ENCODE results near the gene HLA-DOB.

HLA-DOB gene

GRCh38 chr6:32816746-32817204 lies at the start of gene HLA-DOB:
Gene HLA-DOB, minus strand, starts transcription at chr6:32817002. Its CDS starts 51 bp downstream, at chr6:32816951.
- Histone ChIP-seq H3K9me3 (ENCODE audit: insufficient read depth, low read length, severe bottlenecking) (no peaks in the 10 kb centered on the region), H3K27ac (ENCODE audit: low read length) (no peak within 1 kb of the TSS), H3K4me1 (ENCODE audit: insufficient read depth, low read length) (no peaks in the 10 kb centered on the region), H4K20me1 (ENCODE audit: insufficient read depth, low read length) (no peaks in the 10 kb centered on the region), H3K36me3 (ENCODE audit: insufficient read depth, low read length) (no peaks in the 10 kb centered on the region), H3K9ac (ENCODE audit: low read depth, low read length) (no peak within 1 kb of the TSS), H3K79me2 (ENCODE audit: insufficient read depth, low read length) (no peaks in the 10 kb centered on the region), H3K4me3 (ENCODE audit: low read depth in 1 of 2, low read length in 2 of 2) (no peak within 1 kb of the TSS), H2AFZ (ENCODE audit: low read depth, low read length) (no peak within 1 kb of the TSS), H3K4me2 (ENCODE audit: insufficient read depth, low read length) (no peak within 1 kb of the TSS), H3K27me3 (ENCODE audit: insufficient read depth, low read length, poor library complexity) (peaks cover 6% of the 10 kb centered on the region)
- TF ChIP-seq EZH2 (IDR thresholded peaks at IDR 0.05; ENCODE audit: borderline replicate concordance, low read depth, low read length, severe bottlenecking) (no peak), CTCF (IDR thresholded peaks at IDR 0.05; ENCODE audit: borderline replicate concordance, extremely low read depth, low read length, poor library complexity, severe bottlenecking) (no peak)
- ATAC-seq (ENCODE audit: insufficient read depth, low read depth) (no peak), DNase-seq (no peak)

GRCh38 chr6:32865724-32866443 lies 49.1 kb upstream of the HLA-DOB start:
- Histone ChIP-seq H3K27me3 (ENCODE audit: insufficient read depth, low read length, poor library complexity) (no peaks in the 10 kb centered on the region), H3K9me3 (ENCODE audit: insufficient read depth, low read length, severe bottlenecking) (no peaks in the 10 kb centered on the region), H3K4me1 (ENCODE audit: insufficient read depth, low read length) (0 out of 2 replicates have a peak, but pooled peaks cover 2% of the 10 kb centered on the region), H3K36me3 (ENCODE audit: insufficient read depth, low read length) (0 out of 2 replicates have a peak, but pooled peaks cover 5% of the 10 kb centered on the region), H3K27ac (ENCODE audit: low read length) (no peak overlapping the region), H3K79me2 (ENCODE audit: insufficient read depth, low read length) (no peaks in the 10 kb centered on the region), H2AFZ (ENCODE audit: low read depth, low read length) (no peak overlapping the region), H3K9ac (ENCODE audit: low read depth, low read length) (no peak overlapping the region), H3K4me3 (ENCODE audit: low read depth in 1 of 2, low read length in 2 of 2) (no peak overlapping the region), H4K20me1 (ENCODE audit: insufficient read depth, low read length) (no peaks in the 10 kb centered on the region), H3K4me2 (ENCODE audit: insufficient read depth, low read length) (no peak overlapping the region)
- ATAC-seq (ENCODE audit: insufficient read depth, low read depth) (no peak), DNase-seq (no peak)
- TF ChIP-seq EZH2 (IDR thresholded peaks at IDR 0.05; ENCODE audit: borderline replicate concordance, low read depth, low read length, severe bottlenecking) (no peak), CTCF (IDR thresholded peaks at IDR 0.05; ENCODE audit: borderline replicate concordance, extremely low read depth, low read length, poor library complexity, severe bottlenecking) (no peak)

- no peak overlapping the region for H3K4me3 ChIP-seq (ENCODE audit: low read depth in 1 of 2, low read length in 2 of 2)
- no peaks in the 10 kb centered on the region for H3K4me1 ChIP-seq (ENCODE audit: insufficient read depth, low read length)
- DNase-seq = no peak
- no peak overlapping the region for H3K27ac ChIP-seq (ENCODE audit: low read length)
- no peaks in the 10 kb centered on the region for H4K20me1 ChIP-seq (ENCODE audit: insufficient read depth, low read length)
- no peak overlapping the region for H2AFZ ChIP-seq (ENCODE audit: low read depth, low read length)
- TF ChIP-seq CTCF (IDR thresholded peaks at IDR 0.05; ENCODE audit: borderline replicate concordance, extremely low read depth, low read length, poor library complexity, severe bottlenecking) (no peak), EZH2 (IDR thresholded peaks at IDR 0.05; ENCODE audit: borderline replicate concordance, low read depth, low read length, severe bottlenecking) (no peak)
- peaks cover 31% of the 10 kb centered on the region for H3K36me3 ChIP-seq (ENCODE audit: insufficient read depth, low read length)
- H3K9ac ChIP-seq (ENCODE audit: low read depth, low read length) = no peak overlapping the region
- H3K9me3 ChIP-seq (ENCODE audit: insufficient read depth, low read length, severe bottlenecking) = no peaks in the 10 kb centered on the region
- H3K4me2 ChIP-seq (ENCODE audit: insufficient read depth, low read length) = no peak overlapping the region
- no peaks in the 10 kb centered on the region for H3K79me2 ChIP-seq (ENCODE audit: insufficient read depth, low read length)
- no peaks in the 10 kb centered on the region for H3K27me3 ChIP-seq (ENCODE audit: insufficient read depth, low read length, poor library complexity)
- no peak for ATAC-seq (ENCODE audit: insufficient read depth, low read depth)
These were observed 45.9 kb upstream of the HLA-DOB start for GRCh38 chr6:32862725-32863124.
